NCI-H2081 (cell line): ENCODE measurements around the gene TOPORS.
A peak's percentile ranks its signal among the peaks of the same experiment; 100 is the strongest.
"Not testable (repeated sequence)": the region's sequence is repeated elsewhere in the genome, so short reads cannot be mapped to it uniquely, and the experiment has no call there.

Experiments
- DNase-seq, 2 experiments: peaks; one replicate each; lab custom pipeline; 2025; lab: John Stamatoyannopoulos, UW

Gene TOPORS

DNA sequence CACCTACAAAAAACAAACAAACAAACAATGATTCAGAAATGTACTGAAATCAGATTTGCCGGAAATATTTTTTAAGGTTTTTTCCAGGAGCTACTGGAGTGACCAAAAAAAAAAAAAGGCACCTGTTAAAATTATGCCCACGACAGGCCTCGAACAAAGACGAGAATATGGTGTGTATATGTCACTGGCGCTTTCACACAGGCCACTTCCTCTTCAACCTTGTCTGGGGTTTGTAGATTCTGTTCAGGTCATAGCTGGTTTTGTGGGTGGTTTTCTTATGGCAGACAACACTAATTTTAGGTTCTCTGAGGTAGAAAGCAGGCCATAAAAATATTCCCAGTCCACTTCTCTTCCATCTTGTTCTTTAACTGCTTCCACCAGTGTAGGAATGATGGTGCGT lies 13.6 kb upstream of the TOPORS start:
- DNase-seq = no peak

DNA sequence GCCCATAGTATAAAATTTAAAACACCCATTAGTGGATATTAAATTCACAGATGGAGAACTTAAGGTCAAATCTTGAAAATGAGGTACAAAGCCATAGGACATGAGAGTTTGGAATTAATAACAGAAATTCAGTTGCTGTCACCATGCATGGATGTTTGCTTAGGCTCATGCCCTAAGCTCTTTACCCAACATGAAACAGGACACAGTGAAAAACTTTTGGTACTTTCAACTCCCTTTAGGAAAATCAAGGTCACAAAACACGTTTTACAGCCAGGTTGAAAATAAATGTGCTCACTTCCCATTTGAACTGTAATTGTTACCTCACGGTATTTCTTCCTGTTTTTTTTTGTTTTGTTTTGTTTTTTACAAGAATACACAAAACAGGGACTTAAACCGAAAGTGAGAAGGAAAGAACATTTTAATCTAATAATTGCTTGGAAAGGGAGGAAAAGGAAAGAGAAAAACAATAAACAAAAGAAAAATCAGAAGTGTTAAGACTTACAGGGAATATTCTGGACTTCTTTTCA lies 6.1 kb upstream of the TOPORS start:
- no peak for DNase-seq

DNA sequence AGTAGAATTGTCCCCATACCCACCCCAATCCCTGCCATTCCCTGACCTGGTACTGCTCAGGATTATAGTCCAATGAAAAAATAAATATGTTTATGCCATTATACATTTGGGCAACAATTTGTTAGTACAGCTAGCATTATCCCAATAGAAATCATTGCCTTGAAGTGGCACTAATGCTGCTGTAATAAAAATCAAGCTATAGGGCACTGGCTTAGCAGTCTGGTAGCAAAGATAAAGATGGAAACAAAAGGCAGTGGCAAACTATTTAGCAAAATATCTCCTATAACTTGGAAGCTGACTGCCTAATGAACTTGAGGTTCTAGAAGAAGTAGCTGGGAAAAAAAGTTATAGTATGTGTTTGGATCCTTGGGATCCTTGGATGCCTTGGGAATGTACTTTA lies 2.2 kb upstream of the TOPORS start:
- DNase-seq = no peak

DNA sequence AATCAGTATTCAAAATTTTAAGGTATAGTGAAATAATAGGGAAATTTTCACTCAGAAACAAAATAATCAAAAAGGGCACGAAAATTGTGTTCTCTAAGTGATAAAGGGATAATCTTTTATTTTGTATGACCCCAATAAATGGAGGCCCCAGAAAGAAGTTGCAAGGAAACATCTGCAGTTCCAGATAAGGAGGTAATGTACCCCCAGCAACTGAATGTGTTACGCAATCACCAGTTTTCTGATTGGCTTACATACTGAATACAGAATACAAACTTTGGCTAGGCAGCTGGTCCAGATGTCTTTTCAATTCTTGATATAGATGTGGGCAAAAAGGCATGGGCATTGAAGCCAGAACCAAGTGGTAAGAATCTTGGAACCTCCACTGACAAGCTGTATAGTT lies 1.7 kb upstream of the TOPORS start:
- DNase-seq = no peak

DNA sequence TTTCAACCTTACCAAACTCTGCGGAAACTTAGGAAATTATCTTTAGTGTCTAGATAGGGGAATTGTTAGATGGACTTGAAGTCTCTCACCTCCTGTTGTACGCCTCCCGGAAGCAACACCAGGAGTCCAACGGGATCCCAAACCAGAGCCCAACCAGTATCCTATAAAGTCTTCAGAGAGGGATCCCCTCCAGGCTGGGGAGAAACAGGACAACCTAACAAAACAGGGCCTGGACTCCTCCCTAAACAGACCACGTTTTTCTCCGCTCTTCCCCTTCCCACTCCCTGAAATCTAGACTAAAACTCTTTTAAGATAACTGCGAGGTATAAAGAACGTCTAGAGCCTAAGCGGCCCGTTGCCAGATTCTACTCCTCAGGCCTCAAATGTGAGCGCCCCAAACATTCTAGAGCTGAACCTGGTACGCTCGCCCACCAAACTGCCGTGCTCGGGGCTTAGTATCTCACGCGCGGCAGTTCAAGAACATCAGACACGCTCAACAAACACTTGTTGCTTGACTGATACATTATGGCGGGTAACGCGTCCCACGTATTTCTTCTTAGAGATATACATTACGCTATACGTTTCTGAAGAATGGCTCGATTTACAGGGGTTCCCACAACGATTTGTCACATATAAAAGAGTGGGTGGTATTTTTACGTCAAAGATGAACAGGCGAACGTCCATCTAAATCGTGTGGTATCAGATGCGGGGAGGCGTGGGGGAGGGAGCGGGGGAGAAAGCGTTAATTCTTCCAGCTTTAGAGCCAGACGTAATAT lies 922 bp downstream of the TOPORS start:
- DNase-seq = peak; percentile 30 to 58

DNA sequence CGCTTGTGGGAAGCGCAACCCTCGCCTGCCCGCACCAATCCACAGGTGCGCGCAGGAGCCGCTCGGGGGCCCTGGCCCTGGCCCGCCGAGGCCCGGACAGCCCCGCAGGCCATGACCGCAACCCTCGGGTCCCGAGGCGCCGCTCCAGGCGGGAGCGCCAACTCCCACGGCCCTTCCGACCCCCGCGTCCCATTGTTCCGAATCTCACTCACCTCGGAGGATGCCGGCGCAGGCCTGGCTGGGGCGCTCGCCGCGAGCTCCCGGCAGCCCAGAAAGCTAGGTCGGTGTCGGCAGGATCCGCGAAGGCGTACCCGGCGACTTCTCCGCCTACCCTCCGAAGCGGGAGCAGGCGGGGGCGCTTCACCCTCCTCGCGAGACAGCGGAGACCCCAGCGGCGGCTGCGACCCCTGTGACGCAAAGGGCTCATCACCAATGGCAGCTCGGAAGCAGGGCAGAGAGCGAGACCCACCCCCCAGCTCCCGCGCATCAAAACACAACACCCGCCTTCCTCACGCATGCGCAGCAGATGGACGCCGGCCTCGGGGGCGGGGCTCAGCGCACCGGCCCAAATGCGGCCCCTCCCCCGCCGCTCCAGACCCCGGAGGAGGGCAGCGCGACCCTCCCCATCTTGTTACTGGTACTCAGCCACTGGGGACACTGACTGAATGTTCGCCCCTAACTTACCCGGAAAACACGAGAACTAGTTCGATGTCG lies 1.7 kb downstream of the TOPORS start:
- DNase-seq = peak; percentile 94 to 95

DNA sequence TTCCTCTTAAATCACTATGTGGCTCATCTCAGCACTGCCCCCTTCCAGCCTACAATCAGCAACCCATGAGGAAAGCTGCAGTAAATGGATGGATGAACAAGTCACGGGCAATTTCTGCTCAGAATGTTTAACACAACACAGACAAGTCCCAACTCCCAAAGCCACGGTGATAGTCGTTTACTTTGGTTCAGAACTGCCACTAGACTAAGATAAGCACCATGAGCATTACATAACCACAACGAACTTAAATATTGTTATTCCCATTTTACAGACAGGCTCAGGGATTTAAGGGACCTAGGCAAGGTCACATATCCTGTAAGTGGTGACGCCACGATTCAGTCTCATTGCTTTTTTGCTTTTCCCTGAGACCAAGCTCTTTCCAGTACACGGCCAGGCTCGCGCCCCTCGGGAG lies 2.2 kb downstream of the TOPORS start:
- no peak for DNase-seq

DNA sequence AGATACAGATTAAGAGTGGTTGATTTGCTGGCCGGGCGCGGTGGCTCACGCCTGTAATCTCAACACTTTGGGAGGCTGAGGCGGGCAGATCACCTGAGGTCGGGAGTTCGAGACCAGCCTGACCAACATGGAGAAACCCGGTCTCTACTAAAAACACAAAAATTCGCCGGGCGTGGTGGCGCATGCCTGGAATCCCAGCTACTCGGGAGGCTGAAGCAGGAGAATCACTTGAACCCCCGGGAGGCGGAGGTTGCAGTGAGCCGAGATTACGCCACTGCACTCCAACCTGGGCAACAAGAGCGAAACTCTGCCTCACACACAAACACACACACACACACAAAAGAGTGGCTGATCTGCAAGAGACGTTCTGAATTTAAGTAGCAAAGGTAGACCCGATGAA lies 4.2 kb downstream of the TOPORS start:
- DNase-seq = not testable (repeated sequence)

DNA sequence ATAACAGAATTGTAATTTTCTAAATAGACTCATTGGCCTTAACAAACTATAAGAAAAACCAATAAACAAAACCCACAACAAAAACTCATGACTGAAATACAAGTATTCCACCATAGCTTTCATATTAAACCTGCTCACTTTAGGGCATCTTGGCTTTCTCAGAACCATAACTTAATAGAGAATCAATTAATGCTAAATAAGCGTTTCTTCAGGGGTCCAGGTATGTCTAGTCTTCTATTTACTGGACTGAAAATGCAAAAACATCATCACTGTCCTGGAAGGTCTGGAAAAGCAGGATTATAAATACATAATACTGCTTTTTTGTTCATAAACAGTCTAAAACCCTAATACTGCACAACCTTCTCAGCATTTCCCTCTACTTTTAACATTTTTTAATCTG lies 6.5 kb downstream of the TOPORS start:
- DNase-seq = no peak

DNA sequence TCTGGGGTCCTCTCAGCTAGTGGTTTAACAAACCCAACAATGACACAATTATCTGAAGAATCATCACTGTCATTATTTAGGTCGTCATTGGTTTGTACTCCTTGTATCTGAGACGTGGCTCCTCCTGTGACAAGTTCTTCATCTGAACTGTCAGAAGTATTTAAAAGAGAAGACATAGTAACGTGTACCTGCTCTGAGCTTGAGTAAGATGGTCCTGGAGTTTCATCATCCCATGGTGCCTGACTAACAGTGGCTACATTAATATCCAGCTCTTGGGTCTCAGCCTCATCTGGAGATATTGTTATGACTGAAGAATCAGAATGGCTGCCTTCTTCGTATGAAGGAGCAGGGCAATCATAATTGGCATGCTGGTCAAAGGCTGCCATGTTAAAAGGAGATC lies 9.3 kb downstream of the TOPORS start:
- DNase-seq = no peak

DNA sequence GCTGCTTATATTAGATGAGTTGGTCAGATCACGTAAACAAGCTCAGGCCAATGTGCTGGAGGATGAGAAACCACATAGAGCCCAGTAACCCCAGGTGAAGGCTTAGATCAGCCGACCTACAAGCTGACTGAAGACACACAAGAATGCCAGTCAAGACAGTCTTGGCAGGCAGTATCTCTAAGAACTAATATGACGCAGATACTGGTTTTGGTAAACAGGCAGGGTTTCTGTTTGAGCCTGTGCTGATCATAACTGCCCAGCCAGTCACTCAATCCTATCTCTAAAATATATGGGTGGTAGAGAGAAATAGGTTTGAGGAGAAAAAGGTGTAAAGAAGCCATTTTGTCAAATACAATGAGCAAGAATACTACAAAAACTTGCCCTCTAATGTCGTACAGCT lies 18.6 kb downstream of the TOPORS start:
- no peak for DNase-seq

DNA sequence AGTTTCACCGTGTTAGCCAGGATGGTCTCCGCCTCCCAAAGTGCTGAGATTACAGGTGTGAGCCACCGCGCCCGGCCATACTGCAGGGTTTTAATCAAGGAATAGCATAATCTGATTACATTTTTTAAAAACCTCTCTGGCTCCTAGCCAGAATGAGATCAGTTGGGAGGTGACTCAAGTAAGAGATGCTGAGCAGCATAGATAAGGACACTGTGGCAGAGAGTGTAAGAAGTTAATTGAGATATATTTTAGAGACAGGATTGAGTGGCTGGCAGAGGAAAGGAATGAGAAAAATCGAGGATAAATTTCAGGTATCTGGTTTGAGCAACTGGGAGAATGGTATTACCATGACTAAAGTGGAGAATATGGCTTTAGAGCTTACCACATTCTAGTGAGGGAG lies 19.1 kb downstream of the TOPORS start:
- DNase-seq = no peak

DNA sequence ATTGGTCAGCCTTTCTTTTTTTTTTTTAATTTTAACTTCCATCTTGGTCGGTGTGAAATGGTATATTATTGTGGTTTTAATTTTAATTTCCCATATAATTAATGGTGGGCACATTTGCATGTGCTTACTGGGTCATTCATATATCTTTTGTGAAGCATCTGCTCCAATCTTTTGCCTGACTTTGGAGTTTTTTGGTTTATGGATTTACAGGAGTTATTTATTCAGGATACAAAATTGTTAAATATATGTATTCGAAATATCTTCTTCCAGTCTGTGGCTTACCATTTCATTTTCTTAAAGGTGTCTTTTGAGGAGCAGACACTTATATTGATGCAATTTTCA lies 25.7 kb downstream of the TOPORS start:
- no peak for DNase-seq

DNA sequence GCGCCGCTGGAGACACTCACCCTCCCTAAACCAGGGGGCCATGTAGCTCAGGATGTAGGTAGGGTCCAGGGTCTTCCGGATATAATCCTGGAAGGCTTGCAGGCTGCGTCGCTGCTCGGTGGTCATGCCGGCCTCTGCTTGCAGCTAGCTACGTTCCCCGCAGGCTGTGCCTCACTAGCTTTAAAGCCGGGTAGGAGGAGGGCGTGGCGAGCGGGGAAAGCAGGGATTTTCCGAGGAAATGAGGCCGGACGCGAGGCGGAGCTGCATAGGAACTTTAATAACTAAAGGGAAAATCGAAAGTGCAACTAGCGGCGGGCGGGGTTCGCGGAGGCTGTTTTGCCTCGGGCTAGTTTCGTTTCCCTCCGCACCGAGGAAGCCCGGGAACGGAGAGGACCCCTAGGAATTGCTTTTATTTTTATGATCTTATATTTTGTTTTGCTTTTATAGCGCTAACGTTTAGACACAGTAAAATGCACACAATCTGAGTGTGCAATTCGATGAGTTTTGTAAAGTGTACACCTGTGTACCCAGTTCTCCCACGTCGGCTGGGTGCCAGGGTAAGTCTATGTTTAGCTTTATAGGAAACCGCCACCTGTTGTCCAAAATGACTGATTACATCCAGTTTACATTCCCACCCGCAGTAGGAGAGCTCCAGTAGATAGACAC lies 26.2 kb downstream of the TOPORS start, which contains the start of gene RIGI:
Gene RIGI (minus strand): TSS at position 156 of the 666 bp plus-strand sequence. CDS start 30 bp downstream, at position 126.
- DNase-seq = peak; percentile 77 to 89

DNA sequence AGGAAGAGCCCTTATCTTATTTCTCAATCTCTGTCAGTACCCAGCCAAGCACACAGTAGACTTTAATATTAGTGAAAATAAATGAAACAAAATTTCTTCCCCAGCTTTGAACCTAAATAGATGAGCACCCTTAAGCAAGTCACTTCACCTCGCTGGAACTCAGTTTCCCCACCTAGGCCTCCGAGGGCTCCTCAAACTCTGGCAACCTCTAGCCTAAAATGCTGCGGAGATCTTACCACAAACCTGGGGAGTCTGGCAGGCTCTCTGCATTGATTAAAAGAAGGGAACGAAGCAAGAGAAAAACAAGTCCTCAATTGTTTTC lies 26.7 kb downstream of the TOPORS start:
- DNase-seq = no peak

DNA sequence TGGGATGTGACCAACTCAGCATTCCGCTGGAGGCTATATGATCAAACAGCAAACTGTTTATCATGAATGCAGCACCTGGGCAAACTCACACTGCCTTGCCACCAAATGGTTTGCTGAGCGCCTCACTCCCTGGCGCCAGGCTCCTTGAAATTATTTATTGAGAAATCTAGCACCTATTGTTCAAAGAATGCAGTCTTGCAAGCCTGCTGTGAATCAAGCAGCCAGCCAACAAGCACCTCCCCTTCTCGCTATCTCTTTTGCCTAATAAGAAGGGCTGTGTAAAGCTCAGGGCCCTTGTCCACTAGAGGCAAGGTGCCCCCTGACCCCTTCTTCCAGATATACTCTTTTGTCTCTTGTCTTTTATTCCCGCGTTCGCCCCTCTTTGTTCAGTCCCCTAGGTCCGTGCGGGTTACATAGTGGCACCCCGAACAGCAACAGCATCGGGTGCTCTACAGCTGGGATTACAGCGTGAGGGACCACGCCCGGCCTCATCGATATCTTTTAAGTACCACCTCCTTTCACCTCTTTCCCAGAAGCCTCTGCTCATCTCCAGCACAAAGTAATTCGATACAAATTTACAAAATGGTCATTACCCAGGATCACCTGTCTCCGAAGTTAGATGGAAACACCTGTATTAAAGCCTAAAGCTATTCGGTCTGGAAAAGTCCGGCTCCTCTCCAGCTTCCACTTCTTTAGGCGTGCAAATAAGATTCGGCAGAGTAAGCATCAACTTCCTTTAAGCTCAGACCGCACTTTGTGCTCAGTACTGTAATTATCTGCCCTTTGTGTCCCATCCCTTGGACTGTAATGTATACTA lies 27.3 kb downstream of the TOPORS start:
- peak in 1 of 2 experiments; percentile 16 for DNase-seq

DNA sequence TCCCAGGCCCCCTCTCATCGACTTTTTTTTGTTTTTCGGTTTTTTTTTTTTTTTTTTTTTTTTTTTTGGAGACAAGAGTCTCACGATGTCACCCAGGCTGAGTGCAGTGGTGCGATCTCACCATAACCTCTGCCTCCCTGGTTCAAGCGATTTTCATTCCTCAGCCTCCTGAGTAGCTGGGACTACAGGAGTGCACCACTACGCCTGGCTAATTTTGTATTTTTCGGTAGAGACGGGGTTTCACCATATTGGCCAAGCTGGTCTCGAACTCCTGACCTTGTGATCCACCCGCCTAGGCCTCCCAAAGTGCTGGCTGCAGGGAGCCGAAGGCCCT lies 27.9 kb downstream of the TOPORS start:
- DNase-seq = not testable (repeated sequence)

DNA sequence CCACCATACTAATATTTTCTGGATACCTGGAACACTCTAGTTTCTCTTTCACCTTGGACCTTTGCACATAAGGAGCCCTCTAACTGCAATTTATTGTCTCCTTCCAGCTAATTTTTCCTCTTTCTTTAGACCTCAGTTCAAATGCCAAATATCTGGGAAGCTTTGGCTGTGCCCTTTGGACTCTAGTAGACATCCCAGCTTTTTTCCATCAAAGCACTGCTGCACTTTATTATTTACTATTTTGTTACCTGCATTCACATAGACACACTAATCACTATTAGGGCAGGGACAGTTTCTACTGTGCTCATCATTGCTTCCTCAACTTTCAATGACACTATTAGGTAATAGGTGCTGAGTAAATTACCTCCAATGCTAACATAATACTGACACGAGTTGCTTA lies 28.5 kb downstream of the TOPORS start:
- no peak for DNase-seq

DNA sequence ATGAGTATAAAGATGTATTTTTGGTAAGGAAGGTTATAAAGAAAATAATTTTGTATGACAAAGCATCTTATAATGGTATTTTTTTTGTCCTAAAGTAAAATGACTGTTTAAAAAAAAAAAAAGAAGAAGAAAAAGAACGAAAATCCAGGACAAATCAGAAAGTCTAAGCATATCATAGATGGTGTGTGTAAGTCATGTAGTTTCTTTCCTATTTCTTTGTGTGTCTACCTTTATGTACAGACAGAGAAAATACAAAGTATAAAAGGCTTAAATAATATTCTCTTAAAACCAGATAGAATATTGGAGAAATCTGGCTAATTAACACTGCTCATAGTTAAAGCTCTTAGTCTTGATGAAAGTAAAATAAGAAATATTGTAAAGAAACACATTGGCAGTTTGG lies 34.1 kb downstream of the TOPORS start:
- DNase-seq = no peak

DNA sequence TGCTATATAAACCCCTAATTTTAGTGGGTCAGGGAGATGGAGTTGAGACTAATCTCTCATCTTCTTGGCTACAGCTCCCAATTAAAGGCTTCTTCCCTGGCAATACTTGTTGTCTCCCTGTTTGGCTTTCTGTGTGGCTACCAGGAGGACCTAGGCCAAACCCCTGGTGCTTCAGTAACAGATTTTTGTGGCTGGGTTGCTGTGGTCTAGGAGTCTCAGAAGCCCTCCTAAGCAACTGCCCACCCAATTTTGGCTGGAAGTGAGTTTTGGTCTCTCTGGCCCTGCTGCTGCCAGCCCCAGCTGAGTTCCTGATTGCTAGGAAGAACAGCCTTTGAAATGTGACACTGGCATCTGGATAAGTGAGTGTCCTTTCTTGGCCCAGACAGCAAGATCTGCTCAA lies 36.1 kb downstream of the TOPORS start:
- DNase-seq = no peak

DNA sequence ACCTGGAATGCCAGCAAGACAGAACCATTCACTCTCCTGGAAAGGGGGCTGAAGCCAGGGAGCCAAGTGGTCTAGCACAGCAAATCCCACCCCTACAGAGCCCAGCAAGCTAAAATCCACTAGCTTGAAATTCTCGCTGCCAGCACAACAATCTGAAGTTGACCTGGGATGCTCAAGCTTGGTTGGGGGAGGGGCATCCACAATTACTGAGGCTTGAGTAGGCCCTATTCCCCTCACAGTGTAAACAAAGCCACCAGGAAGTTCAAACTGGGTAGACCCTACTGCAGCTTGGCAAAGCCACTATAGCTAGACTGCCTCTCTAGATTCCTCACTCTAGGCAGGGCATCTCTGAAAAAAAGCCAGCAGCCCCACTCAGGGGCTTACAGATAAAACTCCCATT lies 43.7 kb downstream of the TOPORS start:
- DNase-seq = no peak

DNA sequence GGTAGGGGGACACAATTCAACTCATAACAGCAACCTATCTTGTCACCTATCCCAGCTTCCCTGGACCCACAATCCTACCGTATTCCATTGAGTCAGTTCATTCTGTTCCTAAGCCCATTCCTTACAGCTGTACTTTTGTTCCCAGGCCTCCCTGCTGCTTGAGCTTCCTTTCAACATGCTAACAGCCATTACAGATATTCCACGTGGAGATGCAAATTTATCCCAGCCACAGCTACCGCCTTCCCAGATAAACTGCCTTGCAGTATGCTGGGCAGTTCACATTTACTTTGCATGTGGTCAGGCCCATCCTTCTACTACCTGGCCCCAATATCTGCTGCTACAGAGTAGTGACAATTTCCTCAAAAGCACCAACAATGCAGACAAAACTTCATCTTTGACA lies 49.4 kb downstream of the TOPORS start:
- no peak for DNase-seq
